ENCODE results near the gene PSIP1. TPM values are rescaled to one million over a fixed set of nuclear protein-coding genes. Genes with fewer than 3 reads are reported as not detected.
A peak's percentile ranks its signal among the peaks of the same experiment; 100 is the strongest.
"Not testable (repeated sequence)": the region's sequence is repeated elsewhere in the genome, so short reads cannot be mapped to it uniquely, and the experiment has no call there.

PSIP1 gene
- total and polyA plus RNA-seq, 11 donors: 15.9 to 29.1 (median 20.9) TPM

- H3K36me3 ChIP-seq: peaks cover 0 to 61% (median 51%) of the 10 kb centered on the region in 9 donors
- 95 to 99% (median 98%) methylated on average over 7 of the region's 7 CpGs for WGBS, 4 donors
- no peaks in the 10 kb centered on the region for H3K9me3 ChIP-seq
- peaks cover 0 to 9% (median under 1%) of the 10 kb centered on the region in 12 donors for H3K4me1 ChIP-seq
- DNase-seq (no peak), ATAC-seq (no peak)
- TF ChIP-seq CTCF (IDR thresholded peaks at IDR 0.05) (no peak), POLR2A (IDR thresholded peaks at IDR 0.05) (no peak)
- no peak overlapping the region for H3K27ac ChIP-seq
- no peaks in the 10 kb centered on the region for H3K27me3 ChIP-seq
- H3K4me3 ChIP-seq: no peak overlapping the region
- intact Hi-C loops (cut with DNase I): loop anchor here in 1 of 10 donors (10.0 kb wide), 1 partner anchor 56 kb away; no protein-coding TSS in a partner anchor
These were observed 71.9 kb downstream of the PSIP1 start for GRCh38 chr9:15438891-15439290.

GRCh38 chr9:15433661-15434060, 77.1 kb downstream of the PSIP1 start:
- ATAC-seq: no peak
- intact Hi-C loops (cut with DNase I): loop anchor here in 2 of 10 donors (5.0 to 10.0 kb wide), 2 partner anchors 61 to 64 kb away; no protein-coding TSS in a partner anchor

GRCh38 chr9:15433191-15433590, 77.6 kb downstream of the PSIP1 start:
- intact Hi-C loops (cut with DNase I): loop anchor here in 2 of 10 donors (5.0 to 10.0 kb wide), 2 partner anchors 62 to 64 kb away; no protein-coding TSS in a partner anchor
- ATAC-seq (no peak), DNase-seq (no peak)
- Histone ChIP-seq H3K27me3 (no peaks in the 10 kb centered on the region), H3K4me3 (no peak overlapping the region), H3K27ac (peak overlapping the region in 1 of 12 donors; percentile 4), H3K4me1 (peaks cover 0 to 29% (median 11%) of the 10 kb centered on the region in 12 donors), H3K9me3 (no peaks in the 10 kb centered on the region), H3K36me3 (peaks cover 0 to 53% (median 38%) of the 10 kb centered on the region in 9 donors)
- WGBS, 4 donors: 70 to 76% (median 72%) methylated on average over 4 of the region's 4 CpGs
- TF ChIP-seq CTCF (IDR thresholded peaks at IDR 0.05): no peak
- TF ChIP-seq POLR2A (IDR thresholded peaks at IDR 0.05): no peak

More at GRCh38 chr9:15433661-15434060, 77.1 kb downstream of the PSIP1 start:
- Histone ChIP-seq H3K9me3 (no peaks in the 10 kb centered on the region), H3K27ac (peak overlapping the region in 1 of 12 donors; percentile 4), H3K36me3 (peaks cover 0 to 53% (median 39%) of the 10 kb centered on the region in 9 donors), H3K4me1 (peaks cover 0 to 29% (median 11%) of the 10 kb centered on the region in 12 donors), H3K27me3 (no peaks in the 10 kb centered on the region), H3K4me3 (no peak overlapping the region)
- DNase-seq: no peak
- TF ChIP-seq POLR2A (IDR thresholded peaks at IDR 0.05) (no peak), CTCF (IDR thresholded peaks at IDR 0.05) (no peak)
- WGBS, 4 donors: 90 to 94% (median 92%) methylated on average over 3 of the region's 3 CpGs

- 49 to 65% (median 60%) methylated on average over 5 of the region's 5 CpGs for WGBS, 4 donors
- DNase-seq (no peak), ATAC-seq (peak in 3 of 4 donors; percentile 26 to 70 (median 41))
These were observed 79.6 kb downstream of the PSIP1 start for GRCh38 chr9:15430920-15431844.

GRCh38 chr9:15427702-15428101, 83.1 kb downstream of the PSIP1 start:
- H3K4me3 ChIP-seq, DNase-seq, ATAC-seq, H3K27ac ChIP-seq, H3K9me3 ChIP-seq, H3K27me3 ChIP-seq: not testable (repeated sequence)
- Histone ChIP-seq H3K36me3 (peaks cover 0 to 45% (median 25%) of the 10 kb centered on the region in 9 donors), H3K4me1 (peaks cover 0 to 64% (median 42%) of the 10 kb centered on the region in 12 donors)
- 89 to 92% (median 91%) methylated on average over 7 of the region's 7 CpGs for WGBS, 4 donors
- intact Hi-C loops (cut with DNase I): loop anchor here in 3 of 10 donors (10.0 kb wide), 4 partner anchors 87 to 213 kb away; partner anchors contain the start of gene PSIP1 (in 1 of the 3)

More at GRCh38 chr9:15430920-15431844, 79.6 kb downstream of the PSIP1 start:
- TF ChIP-seq CTCF (IDR thresholded peaks at IDR 0.05) (no peak), POLR2A (IDR thresholded peaks at IDR 0.05) (no peak)
- Histone ChIP-seq H3K27ac (no peak overlapping the region), H3K36me3 (peaks cover 0 to 53% (median 28%) of the 10 kb centered on the region in 9 donors), H3K4me1 (peaks cover 0 to 43% (median 17%) of the 10 kb centered on the region in 12 donors), H3K4me3 (no peak overlapping the region), H3K9me3 (no peaks in the 10 kb centered on the region), H3K27me3 (no peaks in the 10 kb centered on the region)
- intact Hi-C loops (cut with DNase I): loop anchor here in 2 of 10 donors (5.0 to 10.0 kb wide), 2 partner anchors 64 to 66 kb away; no protein-coding TSS in a partner anchor
